Measurements from ENCODE around the gene SERTAD2.

The SERTAD2 gene

GRCh38 chr2:64613276-64613675, 40.4 kb downstream of the SERTAD2 start:
- no peak overlapping the region for H3K27ac ChIP-seq
- DNase-seq (ENCODE audit: low spot score), result peak; percentile 14
- no peak overlapping the region for H3K4me3 ChIP-seq
- TF ChIP-seq, protein P1, sequence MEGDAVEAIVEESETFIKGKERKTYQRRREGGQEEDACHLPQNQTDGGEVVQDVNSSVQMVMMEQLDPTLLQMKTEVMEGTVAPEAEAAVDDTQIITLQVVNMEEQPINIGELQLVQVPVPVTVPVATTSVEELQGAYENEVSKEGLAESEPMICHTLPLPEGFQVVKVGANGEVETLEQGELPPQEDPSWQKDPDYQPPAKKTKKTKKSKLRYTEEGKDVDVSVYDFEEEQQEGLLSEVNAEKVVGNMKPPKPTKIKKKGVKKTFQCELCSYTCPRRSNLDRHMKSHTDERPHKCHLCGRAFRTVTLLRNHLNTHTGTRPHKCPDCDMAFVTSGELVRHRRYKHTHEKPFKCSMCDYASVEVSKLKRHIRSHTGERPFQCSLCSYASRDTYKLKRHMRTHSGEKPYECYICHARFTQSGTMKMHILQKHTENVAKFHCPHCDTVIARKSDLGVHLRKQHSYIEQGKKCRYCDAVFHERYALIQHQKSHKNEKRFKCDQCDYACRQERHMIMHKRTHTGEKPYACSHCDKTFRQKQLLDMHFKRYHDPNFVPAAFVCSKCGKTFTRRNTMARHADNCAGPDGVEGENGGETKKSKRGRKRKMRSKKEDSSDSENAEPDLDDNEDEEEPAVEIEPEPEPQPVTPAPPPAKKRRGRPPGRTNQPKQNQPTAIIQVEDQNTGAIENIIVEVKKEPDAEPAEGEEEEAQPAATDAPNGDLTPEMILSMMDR (IDR thresholded peaks at IDR 0.05), result no peak

DNA sequence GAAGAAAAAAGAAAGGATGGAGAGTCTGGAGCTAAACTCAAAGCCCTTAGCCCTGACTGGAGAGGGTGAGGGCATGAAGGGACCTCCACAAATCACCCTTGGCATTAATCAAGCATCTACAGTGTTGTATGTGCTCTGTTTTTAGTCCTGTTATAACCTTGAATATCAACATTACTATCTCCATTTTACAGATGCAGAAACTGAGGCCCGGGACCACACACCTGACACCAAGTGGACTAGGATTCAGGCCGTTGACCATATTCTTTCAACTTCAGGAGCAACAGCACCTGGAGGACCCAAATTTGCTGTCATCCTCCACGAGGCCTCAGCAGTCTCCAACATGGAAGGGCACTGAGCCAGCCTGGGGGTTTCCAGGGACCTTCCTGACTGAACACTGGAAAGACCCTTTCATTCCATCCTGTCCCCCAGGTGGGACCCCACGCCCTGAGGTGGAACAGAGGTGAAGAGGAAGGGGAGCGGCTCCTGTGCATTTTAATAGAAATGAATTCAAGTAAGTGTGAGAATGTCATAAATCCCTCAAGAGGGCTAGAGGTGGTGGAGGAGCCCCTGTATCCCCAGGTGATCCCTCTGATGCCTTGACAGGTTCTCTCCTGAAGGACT, 41.0 kb downstream of the SERTAD2 start:
- H3K27ac ChIP-seq, result no peak overlapping the region
- no peak overlapping the region for H3K4me3 ChIP-seq
- peak; percentile 57 for DNase-seq (ENCODE audit: low spot score)
- TF ChIP-seq, protein P1 (IDR thresholded peaks at IDR 0.05), result no peak

- TF ChIP-seq, protein P1 (IDR thresholded peaks at IDR 0.05), result no peak
- Histone ChIP-seq H3K4me3 (no peak overlapping the region), H3K27ac (no peak overlapping the region)
- peak; percentile 35 for DNase-seq (ENCODE audit: low spot score)
These were observed 43.3 kb downstream of the SERTAD2 start for GRCh38 chr2:64610316-64610855.

DNA sequence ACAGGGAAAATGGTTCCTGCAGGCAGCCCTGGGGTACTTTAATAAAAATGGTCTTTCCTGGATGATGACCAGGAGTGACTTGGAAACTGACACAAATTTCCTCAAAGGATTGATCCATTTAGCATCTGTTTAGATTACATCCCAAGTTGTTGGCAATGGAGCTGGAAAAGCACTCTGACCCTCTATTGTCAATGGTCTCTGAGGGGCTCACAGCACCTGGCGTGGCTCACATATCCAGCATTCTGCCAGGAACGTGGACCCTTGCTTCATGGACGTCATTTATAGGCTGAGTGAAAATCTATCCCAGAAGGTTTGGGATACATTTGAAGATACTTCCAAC, 43.8 kb downstream of the SERTAD2 start:
- Histone ChIP-seq H3K27ac (peak overlapping the region in 1 of 2 donors; percentile 68), H3K4me3 (peak overlapping the region; percentile 74)
- TF ChIP-seq, protein P1 (IDR thresholded peaks at IDR 0.05), result no peak
- DNase-seq (ENCODE audit: low spot score), result peak; percentile 41

DNA sequence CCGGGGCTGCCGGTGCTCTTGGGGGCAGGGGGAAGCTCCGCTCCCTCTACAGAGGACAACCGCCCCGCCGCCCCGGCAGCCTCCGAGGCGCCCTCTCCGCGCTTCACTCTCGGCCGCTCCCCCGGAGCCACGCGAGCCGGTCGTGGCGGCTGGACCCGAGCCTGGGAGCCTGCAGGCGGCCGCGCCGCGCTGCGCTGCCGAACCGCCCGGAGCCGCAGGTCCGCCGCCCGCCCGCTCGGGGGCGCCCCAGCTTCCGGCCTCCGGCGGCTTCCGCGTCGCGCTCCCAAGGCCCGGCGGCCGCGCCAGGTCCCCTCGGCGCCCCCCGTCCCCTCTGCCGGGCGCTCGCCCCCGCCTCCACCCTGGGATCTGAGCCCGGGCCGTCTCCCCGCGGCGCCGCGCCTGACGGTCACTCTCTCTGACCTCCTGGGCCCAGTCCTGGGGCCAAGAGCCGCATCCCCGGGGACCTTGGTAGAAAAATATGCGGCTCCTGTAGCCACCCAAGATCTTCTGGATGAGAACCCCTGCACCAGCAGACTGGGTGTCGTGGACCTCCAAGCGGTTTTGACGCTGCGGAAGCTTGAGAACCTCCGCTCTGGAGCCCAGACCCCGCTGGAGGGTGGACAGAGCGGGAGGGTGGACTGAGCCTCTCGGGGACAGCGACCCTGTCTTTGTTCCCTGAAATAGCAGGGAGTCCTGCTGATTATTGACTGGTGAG, 44.3 kb downstream of the SERTAD2 start:
- DNase-seq (ENCODE audit: low spot score), result peak; percentile 74

GRCh38 chr2:64608867-64609226, 44.9 kb downstream of the SERTAD2 start:
- TF ChIP-seq, protein P1 (IDR thresholded peaks at IDR 0.05), result no peak
- Histone ChIP-seq H3K4me3 (peak overlapping the region; percentile 74), H3K27ac (peak overlapping the region in 1 of 2 donors; percentile 68)
- peak; percentile 70 for DNase-seq (ENCODE audit: low spot score)

More for the DNA sequence above, 44.3 kb downstream of the SERTAD2 start:
- Histone ChIP-seq H3K27ac (peak overlapping the region in 1 of 2 donors; percentile 68), H3K4me3 (peak overlapping the region; percentile 74)
- TF ChIP-seq, protein P1 (IDR thresholded peaks at IDR 0.05), result no peak

All from coronary artery (tissue), 2 donors.